HepG2 (cell line): ENCODE data around the gene SLC6A9. TPM values are rescaled to one million over a fixed set of nuclear protein-coding genes. Genes with fewer than 3 reads are reported as not detected.

Experiments
- ARNTL ChIP-seq: sonication (generic); formaldehyde crosslinking; IDR thresholded peaks from 2 replicates; pipeline ENCODE4 v1.4.0; 2020; ENCODE audit warnings: mild to moderate bottlenecking, missing genetic modification reagents
- ATM ChIP-seq: fragments of 450-650 bp; IDR thresholded peaks from 2 replicates; pipeline ENCODE4 v1.7.1; 2017; ENCODE audit warnings: mild to moderate bottlenecking, borderline replicate concordance
- CENPT ChIP-seq: sonication (generic); formaldehyde crosslinking; IDR thresholded peaks from 2 replicates; pipeline ENCODE4 v1.8.0; 2022; ENCODE audit warnings: low read depth, mild to moderate bottlenecking, moderate library complexity, missing genetic modification reagents
- FOXJ3 ChIP-seq: sonication (generic); formaldehyde crosslinking; IDR thresholded peaks from 2 replicates; pipeline ENCODE4 v1.4.0; 2020; ENCODE audit warnings: missing genetic modification reagents, mild to moderate bottlenecking, borderline replicate concordance
- HOXA9 ChIP-seq: sonication (generic); formaldehyde crosslinking; IDR thresholded peaks from 2 replicates; pipeline ENCODE4 v1.8.1; 2022; ENCODE audit warnings: missing genetic modification reagents, mild to moderate bottlenecking, moderate library complexity, borderline replicate concordance
- NR1H2 ChIP-seq: sonication (generic); formaldehyde crosslinking; IDR thresholded peaks from 2 replicates; pipeline ENCODE4 v1.8.1; 2022; ENCODE audit warnings: low read depth, missing genetic modification reagents, borderline replicate concordance
- SNAI1 ChIP-seq: sonication (generic); formaldehyde crosslinking; IDR thresholded peaks from 2 replicates; pipeline ENCODE4 v1.5.0; 2020; ENCODE audit warnings: mild to moderate bottlenecking, missing genetic modification reagents, borderline replicate concordance
- SOX5 ChIP-seq: IDR thresholded peaks from 2 replicates; pipeline ENCODE4 v1.6.1; 2016; ENCODE audit warnings: borderline replicate concordance
- TEF ChIP-seq: sonication (generic); formaldehyde crosslinking; IDR thresholded peaks from 2 replicates; pipeline ENCODE4 v1.5.0; 2020; ENCODE audit warnings: missing genetic modification reagents
- ZBTB3 ChIP-seq: sonication (generic); formaldehyde crosslinking; IDR thresholded peaks from 2 replicates; pipeline ENCODE4 v1.4.0; 2020; ENCODE audit warnings: low read depth, mild to moderate bottlenecking, moderate library complexity, missing genetic modification reagents, borderline replicate concordance
- ZBTB43 ChIP-seq: sonication (generic); formaldehyde crosslinking; conservative IDR thresholded peaks from 2 replicates; pipeline ENCODE4 v1.4.0; 2020; ENCODE audit warnings: missing genetic modification reagents
- ZKSCAN1 ChIP-seq: fragments of 150-350 bp; IDR thresholded peaks from 2 replicates; pipeline ENCODE4 v1.6.1; 2014; ENCODE audit warnings: low read length
- ZNF18 ChIP-seq: sonication (generic); formaldehyde crosslinking; IDR thresholded peaks from 2 replicates; pipeline ENCODE4 v1.8.0; 2022; ENCODE audit warnings: mild to moderate bottlenecking, missing genetic modification reagents; ENCODE audit not compliant: insufficient replicate concordance
- ZNF24 ChIP-seq: fragments of 450-650 bp; IDR thresholded peaks from 2 replicates; pipeline ENCODE4 v1.6.1; 2017; ENCODE audit warnings: antibody characterized with exemption, mild to moderate bottlenecking
- ZNF670 ChIP-seq: sonication (generic); formaldehyde crosslinking; IDR thresholded peaks from 2 replicates; pipeline ENCODE4 v1.8.0; 2022; ENCODE audit warnings: mild to moderate bottlenecking, missing genetic modification reagents, borderline replicate concordance
- ZNF781 ChIP-seq: sonication (generic); formaldehyde crosslinking; IDR thresholded peaks from 2 replicates; pipeline ENCODE4 v1.5.1; 2020; ENCODE audit warnings: borderline replicate concordance, mild to moderate bottlenecking, missing genetic modification reagents; ENCODE audit errors: not compliant biosample characterization
- ZSCAN20 ChIP-seq: sonication (generic); formaldehyde crosslinking; IDR thresholded peaks from 2 replicates; pipeline ENCODE4 v1.4.0; 2020; ENCODE audit warnings: missing genetic modification reagents, mild to moderate bottlenecking, borderline replicate concordance
- polyA plus RNA-seq, 8 experiments: library from polyadenylated mRNA; depleted of rRNA in 3 of 8; stranded (reverse) in 7 of 8; unstranded in 1 of 8; fragments of >200 nt; fragmentation: Illumina TruSeq in 4 of 8; extraction: Trizol in 4 of 8; gene quantifications; 2 replicates each; pipeline versions ENCODE4 v1.2.1 to v1.2.3, GENCODE V29; 2011 to 2016; ENCODE audit warnings: low read depth in 4 of 8, missing spikeins in 1 of 8, mixed read lengths in 1 of 8; ENCODE audit not compliant: insufficient read depth in 1 of 8
- total RNA-seq, 5 experiments: library from RNA; depleted of rRNA; stranded (reverse); fragments of >200 nt; fragmentation: Illumina TruSeq; extraction: Trizol; gene quantifications; 2 replicates each; pipeline ENCODE4 v1.2.3, GENCODE V29; 2016; ENCODE audit warnings: low read depth in 1 of 5
- TF ChIP-seq, protein P1 (sequence below), 2 experiments: IDR thresholded peaks; 2 replicates each; pipeline ENCODE4 v1.6.1; 2011 to 2012; ENCODE audit warnings: low read length in 2 of 2, borderline replicate concordance in 1 of 2, low read depth in 1 of 2, mild to moderate bottlenecking in 1 of 2, moderate library complexity in 1 of 2
- TF ChIP-seq, protein P2 (sequence below): sonication (generic); formaldehyde crosslinking; IDR thresholded peaks from 2 replicates; pipeline ENCODE4 v1.4.0; 2020; ENCODE audit warnings: missing genetic modification reagents

Gene SLC6A9
- total and polyA plus RNA-seq, 2 of the 13 experiments (the other 11 are each of a cell fraction or from before 2014, with no cell fraction given) = 8.5 to 9.9 TPM

GRCh38 chr1:43979528-43980254 lies 51.6 kb downstream of the SLC6A9 start (continued):
- TF ChIP-seq ZNF18 (CRISPR knock-in tag) (no peak), ZNF781 (no peak), FOXJ3 (CRISPR knock-in tag) (no peak), CENPT (CRISPR knock-in tag) (no peak), SOX5 (CRISPR knock-in tag) (no peak), NR1H2 (CRISPR knock-in tag) (no peak), TEF (no peak), ZNF24 (no peak), ZBTB3 (no peak), HOXA9 (CRISPR knock-in tag) (no peak), ATM (no peak), ZBTB43 (CRISPR knock-in tag) (no peak), ARNTL (CRISPR knock-in tag) (peak; percentile 92), ZNF670 (CRISPR knock-in tag) (no peak), ZSCAN20 (CRISPR knock-in tag) (no peak), SNAI1 (CRISPR knock-in tag) (no peak), ZKSCAN1 (no peak)
- TF ChIP-seq, protein P1, sequence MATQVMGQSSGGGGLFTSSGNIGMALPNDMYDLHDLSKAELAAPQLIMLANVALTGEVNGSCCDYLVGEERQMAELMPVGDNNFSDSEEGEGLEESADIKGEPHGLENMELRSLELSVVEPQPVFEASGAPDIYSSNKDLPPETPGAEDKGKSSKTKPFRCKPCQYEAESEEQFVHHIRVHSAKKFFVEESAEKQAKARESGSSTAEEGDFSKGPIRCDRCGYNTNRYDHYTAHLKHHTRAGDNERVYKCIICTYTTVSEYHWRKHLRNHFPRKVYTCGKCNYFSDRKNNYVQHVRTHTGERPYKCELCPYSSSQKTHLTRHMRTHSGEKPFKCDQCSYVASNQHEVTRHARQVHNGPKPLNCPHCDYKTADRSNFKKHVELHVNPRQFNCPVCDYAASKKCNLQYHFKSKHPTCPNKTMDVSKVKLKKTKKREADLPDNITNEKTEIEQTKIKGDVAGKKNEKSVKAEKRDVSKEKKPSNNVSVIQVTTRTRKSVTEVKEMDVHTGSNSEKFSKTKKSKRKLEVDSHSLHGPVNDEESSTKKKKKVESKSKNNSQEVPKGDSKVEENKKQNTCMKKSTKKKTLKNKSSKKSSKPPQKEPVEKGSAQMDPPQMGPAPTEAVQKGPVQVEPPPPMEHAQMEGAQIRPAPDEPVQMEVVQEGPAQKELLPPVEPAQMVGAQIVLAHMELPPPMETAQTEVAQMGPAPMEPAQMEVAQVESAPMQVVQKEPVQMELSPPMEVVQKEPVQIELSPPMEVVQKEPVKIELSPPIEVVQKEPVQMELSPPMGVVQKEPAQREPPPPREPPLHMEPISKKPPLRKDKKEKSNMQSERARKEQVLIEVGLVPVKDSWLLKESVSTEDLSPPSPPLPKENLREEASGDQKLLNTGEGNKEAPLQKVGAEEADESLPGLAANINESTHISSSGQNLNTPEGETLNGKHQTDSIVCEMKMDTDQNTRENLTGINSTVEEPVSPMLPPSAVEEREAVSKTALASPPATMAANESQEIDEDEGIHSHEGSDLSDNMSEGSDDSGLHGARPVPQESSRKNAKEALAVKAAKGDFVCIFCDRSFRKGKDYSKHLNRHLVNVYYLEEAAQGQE (IDR thresholded peaks at IDR 0.05; ENCODE audit: borderline replicate concordance in 1 of 2, low read depth in 1 of 2, low read length in 2 of 2) = no peak
- TF ChIP-seq, protein P2, sequence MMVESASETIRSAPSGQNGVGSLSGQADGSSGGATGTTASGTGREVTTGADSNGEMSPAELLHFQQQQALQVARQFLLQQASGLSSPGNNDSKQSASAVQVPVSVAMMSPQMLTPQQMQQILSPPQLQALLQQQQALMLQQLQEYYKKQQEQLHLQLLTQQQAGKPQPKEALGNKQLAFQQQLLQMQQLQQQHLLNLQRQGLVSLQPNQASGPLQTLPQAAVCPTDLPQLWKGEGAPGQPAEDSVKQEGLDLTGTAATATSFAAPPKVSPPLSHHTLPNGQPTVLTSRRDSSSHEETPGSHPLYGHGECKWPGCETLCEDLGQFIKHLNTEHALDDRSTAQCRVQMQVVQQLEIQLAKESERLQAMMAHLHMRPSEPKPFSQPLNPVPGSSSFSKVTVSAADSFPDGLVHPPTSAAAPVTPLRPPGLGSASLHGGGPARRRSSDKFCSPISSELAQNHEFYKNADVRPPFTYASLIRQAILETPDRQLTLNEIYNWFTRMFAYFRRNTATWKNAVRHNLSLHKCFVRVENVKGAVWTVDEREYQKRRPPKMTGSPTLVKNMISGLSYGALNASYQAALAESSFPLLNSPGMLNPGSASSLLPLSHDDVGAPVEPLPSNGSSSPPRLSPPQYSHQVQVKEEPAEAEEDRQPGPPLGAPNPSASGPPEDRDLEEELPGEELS (CRISPR knock-in tag) = no peak
